Omental fat pad (tissue), 4 donors: Measurements from ENCODE around the gene PAFAH2. TPM values are rescaled to one million over a fixed set of nuclear protein-coding genes. Genes with fewer than 3 reads are reported as not detected.
"Not testable (repeated sequence)": the region's sequence is repeated elsewhere in the genome, so short reads cannot be mapped to it uniquely, and the experiment has no call there.

Source experiments
- ATAC-seq: fragments of 150-250 bp; one replicate; pipeline ENCODE4 v1.9.1; 2016; ENCODE audit warnings: mild to moderate bottlenecking, moderate library complexity; ENCODE audit not compliant: low FRiP score
- DNase-seq: peaks from one replicate; pipeline ENCODE4 v3.0.0-alpha.2; 2019; ENCODE audit warnings: low spot score
- total RNA-seq, 4 donors: library from RNA; depleted of rRNA; stranded (reverse); fragments of >200 nt; gene quantifications; one replicate each; pipeline ENCODE4 v1.1.0, GENCODE V29; 2016
- TF ChIP-seq, protein P1 (sequence below), 3 donors: fragments of 450-650 bp; IDR thresholded peaks; one replicate each; pipeline ENCODE4 v1.5.1; 2016 to 2017; ENCODE audit warnings: antibody characterized with exemption in 3 of 3, mild to moderate bottlenecking in 3 of 3, moderate library complexity in 2 of 3

PAFAH2 gene
- total RNA-seq, 4 donors from 2014 or later = 5.3 to 9.8 (median 8.2) TPM

DNA sequence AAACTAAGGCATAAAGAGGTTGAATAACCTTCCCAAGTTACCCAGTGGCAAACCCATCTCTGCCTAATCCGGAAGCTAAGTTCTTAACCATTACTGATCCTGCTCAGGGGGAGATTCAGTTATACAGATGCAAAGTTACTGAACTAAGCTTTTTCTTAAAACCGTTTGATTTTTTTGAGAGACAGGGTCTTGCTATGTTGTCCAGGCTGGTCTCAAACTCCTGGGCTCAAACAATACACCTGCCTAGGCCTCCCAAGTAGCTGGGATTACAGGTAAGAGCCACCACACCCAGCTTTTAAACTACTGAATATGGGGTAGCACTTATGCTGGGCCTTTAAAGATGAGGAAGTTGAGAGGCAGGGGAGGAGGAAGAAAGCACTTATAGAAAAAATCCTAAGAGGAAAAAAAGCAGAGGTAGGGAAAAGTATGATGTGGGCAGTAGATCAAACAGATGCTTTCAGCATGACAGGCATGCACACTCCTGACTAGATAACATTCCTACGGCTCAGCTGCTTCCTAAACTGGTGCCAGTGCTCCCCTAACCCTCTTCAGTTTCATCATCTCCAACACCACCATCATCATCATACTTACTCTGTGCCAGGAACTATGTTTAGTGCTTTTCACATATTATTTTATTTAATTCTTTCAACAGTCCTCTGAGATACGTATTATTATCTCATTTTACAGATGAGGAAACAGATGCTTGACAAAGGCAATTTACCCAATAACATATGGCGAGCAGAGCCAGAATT is 5.8 kb downstream of the PAFAH2 start:
- ATAC-seq (peak; percentile 80), DNase-seq (no peak)
- TF ChIP-seq, protein P1, sequence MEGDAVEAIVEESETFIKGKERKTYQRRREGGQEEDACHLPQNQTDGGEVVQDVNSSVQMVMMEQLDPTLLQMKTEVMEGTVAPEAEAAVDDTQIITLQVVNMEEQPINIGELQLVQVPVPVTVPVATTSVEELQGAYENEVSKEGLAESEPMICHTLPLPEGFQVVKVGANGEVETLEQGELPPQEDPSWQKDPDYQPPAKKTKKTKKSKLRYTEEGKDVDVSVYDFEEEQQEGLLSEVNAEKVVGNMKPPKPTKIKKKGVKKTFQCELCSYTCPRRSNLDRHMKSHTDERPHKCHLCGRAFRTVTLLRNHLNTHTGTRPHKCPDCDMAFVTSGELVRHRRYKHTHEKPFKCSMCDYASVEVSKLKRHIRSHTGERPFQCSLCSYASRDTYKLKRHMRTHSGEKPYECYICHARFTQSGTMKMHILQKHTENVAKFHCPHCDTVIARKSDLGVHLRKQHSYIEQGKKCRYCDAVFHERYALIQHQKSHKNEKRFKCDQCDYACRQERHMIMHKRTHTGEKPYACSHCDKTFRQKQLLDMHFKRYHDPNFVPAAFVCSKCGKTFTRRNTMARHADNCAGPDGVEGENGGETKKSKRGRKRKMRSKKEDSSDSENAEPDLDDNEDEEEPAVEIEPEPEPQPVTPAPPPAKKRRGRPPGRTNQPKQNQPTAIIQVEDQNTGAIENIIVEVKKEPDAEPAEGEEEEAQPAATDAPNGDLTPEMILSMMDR (IDR thresholded peaks at IDR 0.05) = no peak

DNA sequence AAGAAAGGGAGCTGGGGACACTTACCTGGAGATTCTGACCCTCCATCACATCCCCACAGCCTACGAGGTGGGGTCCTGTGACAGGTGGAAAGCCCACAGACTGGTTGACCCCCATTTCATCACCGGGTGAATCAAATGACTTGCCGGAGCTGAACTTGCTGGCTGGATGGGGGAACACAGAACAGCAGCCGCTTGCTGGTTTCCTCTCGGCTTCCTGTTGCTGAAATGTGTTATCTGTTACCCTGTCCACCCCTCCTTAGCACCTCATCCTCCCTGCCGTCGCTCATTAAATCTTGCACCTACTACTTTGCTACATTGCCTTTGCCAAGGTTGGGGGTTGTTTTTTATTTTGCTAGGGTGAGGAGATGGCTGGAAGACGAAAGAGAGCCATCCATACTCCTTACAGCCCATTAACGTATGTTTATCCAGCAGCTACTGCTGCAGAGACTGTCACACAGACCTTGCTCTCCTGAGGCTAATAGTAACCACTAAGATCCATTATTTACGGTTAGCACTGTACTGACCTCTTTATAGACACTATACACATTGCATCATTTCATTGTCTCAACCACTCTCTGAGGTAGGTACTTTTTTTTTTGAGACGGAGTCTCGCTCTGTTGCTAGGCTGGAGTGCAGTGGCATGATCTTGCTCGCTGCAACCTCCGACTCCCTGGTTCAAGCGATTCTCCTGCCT is 7.0 kb downstream of the PAFAH2 start:
- ATAC-seq = no peak
- TF ChIP-seq, protein P1 (IDR thresholded peaks at IDR 0.05) = no peak
- DNase-seq = no peak

DNA sequence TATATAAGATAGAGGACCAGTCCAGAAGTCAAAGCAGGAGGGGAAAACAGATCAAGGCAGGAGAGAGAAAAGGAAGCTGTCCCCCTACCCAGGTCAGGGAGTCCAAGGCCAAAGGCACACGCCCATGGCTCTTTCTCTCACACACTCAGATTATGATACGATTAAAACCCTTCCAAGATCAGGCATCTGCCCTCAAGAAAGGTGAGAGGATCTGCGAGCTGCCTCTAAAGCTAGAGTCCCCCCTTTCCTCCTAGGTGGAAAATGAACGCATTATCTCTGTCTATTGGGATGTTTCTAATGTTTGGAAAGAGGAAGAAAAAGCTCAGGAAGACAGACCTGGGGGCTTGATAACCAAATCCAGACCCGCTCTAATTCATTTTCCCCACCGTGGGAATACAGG is 7.6 kb downstream of the PAFAH2 start:
- ATAC-seq (no peak), DNase-seq (no peak)
- TF ChIP-seq, protein P1 (IDR thresholded peaks at IDR 0.05) = no peak

DNA sequence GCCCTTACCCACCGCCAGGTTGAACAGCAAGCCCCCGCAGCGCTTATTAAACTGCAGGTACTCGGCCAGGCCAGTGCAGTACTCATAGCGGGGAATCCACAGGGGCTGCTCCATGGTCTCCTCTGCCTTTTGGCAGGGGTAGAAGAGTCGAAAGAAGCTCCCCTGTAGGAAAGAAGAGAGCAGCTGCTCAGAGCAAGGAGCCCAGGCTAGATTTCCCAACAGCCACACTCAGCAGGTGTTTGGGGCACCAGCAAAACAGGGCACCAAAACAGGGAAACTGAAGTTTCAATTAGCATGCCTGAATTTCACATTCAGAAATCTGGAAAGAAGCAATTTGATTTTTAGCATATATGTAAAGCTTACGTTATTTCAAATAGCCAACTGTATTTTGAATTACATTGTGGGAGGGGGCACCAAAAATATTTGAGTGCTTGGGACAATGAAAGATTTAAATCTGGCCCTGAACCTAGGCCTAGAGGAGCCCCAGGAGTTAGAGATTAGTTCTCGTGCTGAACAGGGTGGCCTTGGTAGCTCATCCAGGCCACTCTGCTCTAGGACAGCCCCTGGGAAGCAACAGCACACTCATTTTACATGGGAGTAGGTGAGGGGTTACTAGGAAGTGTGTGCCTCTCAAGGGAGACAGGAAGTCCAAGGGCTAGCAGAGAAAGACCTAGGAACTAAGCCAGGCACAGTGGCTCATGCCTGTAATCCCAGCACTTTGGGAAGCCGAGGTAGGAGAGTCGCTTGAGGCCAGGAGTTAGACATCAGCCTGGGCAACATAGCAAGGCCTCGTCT is 8.2 kb downstream of the PAFAH2 start:
- no peak for DNase-seq
- TF ChIP-seq, protein P1 (IDR thresholded peaks at IDR 0.05) = no peak
- no peak for ATAC-seq

DNA sequence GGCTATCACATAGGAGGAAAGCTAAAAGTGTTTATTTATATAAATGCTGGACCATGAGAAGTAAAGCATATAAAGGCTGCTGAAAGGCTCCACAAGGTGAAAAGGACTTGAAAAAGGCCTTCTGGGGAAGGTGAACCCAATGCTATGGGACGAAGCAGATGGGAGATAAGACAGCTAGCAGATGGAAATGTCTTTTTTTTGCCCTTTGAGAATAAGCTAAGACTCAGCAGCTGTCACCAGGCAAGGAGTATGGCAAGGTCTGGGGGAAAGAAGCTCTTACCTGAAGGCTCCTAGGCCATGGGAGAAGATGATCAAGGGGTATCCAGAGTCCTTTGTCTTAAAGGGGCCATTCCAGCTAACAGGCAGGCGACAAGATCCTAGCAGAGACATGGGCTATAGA is 9.9 kb downstream of the PAFAH2 start:
- ATAC-seq (no peak), DNase-seq (no peak)
- TF ChIP-seq, protein P1 (IDR thresholded peaks at IDR 0.05) = no peak

DNA sequence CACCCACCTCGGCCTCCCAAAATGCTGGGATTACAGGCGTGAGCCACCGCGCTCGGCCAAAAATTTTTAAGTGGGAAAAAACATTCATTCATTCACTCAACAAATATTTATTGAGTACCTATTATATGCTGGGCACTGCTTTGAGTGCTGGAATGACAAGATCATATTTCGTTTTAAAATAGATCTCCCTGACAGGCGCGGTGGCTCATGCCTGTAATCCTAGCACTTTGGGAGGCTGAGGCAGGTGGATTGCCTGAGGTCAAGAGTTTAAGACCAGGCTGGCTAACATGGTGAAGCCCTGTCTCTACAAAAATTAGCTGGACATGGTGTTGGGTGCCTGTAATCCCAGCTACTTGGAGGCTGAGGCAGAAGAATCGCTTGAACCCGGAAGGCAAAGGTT is 11.1 kb downstream of the PAFAH2 start:
- not testable (repeated sequence) for DNase-seq, ATAC-seq

DNA sequence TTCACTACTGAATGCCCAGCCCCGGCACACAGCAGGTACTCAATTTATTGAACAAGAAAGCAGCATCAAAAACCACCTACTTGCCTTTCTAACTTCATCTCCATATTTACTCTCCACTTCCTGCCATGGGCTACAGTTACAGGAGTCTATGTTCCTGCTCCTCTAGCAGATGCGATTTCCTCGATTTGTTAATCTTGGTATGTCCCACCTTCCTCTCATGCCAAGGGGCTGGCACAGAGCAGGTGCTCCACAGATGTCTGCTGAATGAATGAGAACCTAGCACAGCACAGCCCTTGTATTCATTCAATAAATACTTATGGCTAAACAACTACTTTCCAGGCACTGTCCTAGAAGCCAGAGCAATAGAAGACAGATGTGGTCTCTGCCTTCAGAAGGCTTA is 12.2 kb downstream of the PAFAH2 start:
- TF ChIP-seq, protein P1 (IDR thresholded peaks at IDR 0.05) = no peak
- no peak for DNase-seq
- no peak for ATAC-seq
